ENCODE results near the gene NOSIP.

Gene NOSIP

DNA sequence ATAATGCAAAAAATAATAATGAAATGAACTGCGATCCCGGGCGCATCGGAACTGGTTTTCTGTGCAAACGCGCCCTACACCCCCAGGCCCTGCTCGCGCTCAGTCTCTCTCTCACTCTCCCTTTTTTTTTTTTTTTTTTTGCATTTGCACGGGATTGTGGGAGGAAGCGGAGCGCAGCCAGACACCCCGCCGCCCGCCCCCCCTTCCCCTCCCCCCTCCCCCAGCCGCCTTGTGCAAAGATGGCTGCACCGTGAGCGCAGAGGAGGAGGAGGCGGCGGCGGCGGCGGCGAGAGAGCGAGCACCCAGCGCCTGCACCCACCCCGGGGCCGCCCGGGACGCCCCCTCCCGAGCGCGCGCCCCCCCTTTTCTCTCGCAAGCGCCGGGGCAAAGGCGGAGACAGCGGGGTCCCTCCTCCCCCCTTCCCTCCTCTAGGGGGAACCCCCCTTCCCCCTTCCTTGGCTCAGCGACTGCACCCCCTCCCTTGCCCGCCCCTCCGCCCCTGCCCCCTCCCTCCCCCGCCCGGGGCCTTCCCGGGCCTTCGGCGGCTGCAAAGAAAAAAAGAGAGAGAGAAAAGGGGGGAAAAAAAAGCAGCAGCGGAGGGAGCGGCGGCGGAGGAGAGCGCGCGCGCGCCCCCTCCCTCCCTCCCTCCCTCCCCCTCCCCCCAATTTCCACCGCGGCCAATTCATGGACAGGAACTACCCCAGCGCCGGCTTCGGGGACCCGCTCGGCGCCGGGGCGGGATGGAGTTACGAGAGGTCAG, 10.8 kb upstream of the NOSIP start, which contains the start of gene PRR12:
Gene PRR12 (plus strand): TSS at position 212 of the 760 bp plus-strand sequence. CDS start 473 bp downstream, at position 685.
- TF ChIP-seq TAF1 (IDR thresholded peaks at IDR 0.05; ENCODE audit: borderline replicate concordance, insufficient read depth, low read length) (peak; percentile 61; the same call in 1 of the 2 replicates), POLR2AphosphoS5 (IDR thresholded peaks at IDR 0.05; ENCODE audit: low read depth, low read length) (peak; percentile 34; the same call in 1 of the 2 replicates), SIN3A (IDR thresholded peaks at IDR 0.05; ENCODE audit: borderline replicate concordance, insufficient read depth, low read length) (0 out of 2 replicates have a peak, but pooled peaks have one; percentile 34), FOXP2 (optimal IDR thresholded peaks at IDR 0.05; ENCODE audit: borderline replicate concordance, extremely low read depth, extremely low read length, insufficient read depth) (no peak)
- TF ChIP-seq, protein P1, sequence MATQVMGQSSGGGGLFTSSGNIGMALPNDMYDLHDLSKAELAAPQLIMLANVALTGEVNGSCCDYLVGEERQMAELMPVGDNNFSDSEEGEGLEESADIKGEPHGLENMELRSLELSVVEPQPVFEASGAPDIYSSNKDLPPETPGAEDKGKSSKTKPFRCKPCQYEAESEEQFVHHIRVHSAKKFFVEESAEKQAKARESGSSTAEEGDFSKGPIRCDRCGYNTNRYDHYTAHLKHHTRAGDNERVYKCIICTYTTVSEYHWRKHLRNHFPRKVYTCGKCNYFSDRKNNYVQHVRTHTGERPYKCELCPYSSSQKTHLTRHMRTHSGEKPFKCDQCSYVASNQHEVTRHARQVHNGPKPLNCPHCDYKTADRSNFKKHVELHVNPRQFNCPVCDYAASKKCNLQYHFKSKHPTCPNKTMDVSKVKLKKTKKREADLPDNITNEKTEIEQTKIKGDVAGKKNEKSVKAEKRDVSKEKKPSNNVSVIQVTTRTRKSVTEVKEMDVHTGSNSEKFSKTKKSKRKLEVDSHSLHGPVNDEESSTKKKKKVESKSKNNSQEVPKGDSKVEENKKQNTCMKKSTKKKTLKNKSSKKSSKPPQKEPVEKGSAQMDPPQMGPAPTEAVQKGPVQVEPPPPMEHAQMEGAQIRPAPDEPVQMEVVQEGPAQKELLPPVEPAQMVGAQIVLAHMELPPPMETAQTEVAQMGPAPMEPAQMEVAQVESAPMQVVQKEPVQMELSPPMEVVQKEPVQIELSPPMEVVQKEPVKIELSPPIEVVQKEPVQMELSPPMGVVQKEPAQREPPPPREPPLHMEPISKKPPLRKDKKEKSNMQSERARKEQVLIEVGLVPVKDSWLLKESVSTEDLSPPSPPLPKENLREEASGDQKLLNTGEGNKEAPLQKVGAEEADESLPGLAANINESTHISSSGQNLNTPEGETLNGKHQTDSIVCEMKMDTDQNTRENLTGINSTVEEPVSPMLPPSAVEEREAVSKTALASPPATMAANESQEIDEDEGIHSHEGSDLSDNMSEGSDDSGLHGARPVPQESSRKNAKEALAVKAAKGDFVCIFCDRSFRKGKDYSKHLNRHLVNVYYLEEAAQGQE (IDR thresholded peaks at IDR 0.05; ENCODE audit: insufficient read depth in 1 of 2, low read depth in 2 of 2, low read length in 2 of 2): peak in 1 of 2 experiments; percentile 30; a peak in 1 of 4 replicates

DNA sequence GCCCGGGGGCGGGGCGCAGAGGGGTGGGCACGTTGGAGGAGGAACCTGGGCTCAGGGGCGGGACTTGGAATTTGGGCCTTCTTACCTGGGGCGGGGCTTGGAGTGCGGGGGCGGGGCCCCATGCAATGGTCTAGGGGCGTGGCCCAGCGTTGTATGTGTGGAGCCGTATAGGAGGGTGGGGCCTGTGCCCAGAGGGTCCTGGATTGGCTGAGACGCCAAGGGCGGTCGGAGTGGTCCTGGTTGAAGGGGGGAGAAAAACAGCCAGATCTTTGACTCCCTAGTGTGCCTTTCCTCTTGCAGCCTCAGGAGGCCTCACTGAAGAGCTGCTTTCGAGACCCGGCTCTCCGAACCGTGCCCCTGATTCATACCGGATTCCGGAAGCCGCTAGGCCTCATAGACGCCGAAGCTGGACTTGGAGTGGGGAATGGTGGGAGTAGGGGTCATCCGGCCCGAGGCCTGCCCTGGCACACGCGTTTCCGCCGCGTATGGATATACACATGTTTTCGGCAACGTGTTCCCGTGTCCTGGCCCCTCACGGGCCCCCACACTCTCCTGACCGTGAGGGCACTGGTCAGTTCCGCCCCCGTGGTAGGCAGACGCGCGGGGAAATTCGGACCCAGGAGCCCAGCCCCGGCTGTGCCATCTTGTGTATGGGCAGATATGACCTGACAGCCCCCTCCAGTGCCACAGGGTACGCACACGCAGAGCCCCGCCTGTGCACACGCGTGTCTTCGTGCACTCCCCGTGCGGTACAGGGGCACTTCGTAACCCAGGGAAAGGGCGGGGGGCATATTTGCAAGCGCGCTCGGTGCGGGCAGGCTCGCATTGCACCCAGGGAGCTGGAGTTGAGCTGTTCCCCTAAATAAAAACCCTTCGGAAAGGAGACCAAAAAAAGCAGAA, 10.0 kb upstream of the NOSIP start:
- TF ChIP-seq POLR2AphosphoS5 (IDR thresholded peaks at IDR 0.05; ENCODE audit: low read depth, low read length) (peak; percentile 97), TAF1 (IDR thresholded peaks at IDR 0.05; ENCODE audit: borderline replicate concordance, insufficient read depth, low read length) (peak; percentile 94), FOXP2 (optimal IDR thresholded peaks at IDR 0.05; ENCODE audit: borderline replicate concordance, extremely low read depth, extremely low read length, insufficient read depth) (peak; percentile 11), SIN3A (IDR thresholded peaks at IDR 0.05; ENCODE audit: borderline replicate concordance, insufficient read depth, low read length) (no peak)
- TF ChIP-seq, protein P1 (IDR thresholded peaks at IDR 0.05; ENCODE audit: insufficient read depth in 1 of 2, low read depth in 2 of 2, low read length in 2 of 2): no peak

- TF ChIP-seq SIN3A (IDR thresholded peaks at IDR 0.05; ENCODE audit: borderline replicate concordance, insufficient read depth, low read length) (no peak), TAF1 (IDR thresholded peaks at IDR 0.05; ENCODE audit: borderline replicate concordance, insufficient read depth, low read length) (no peak), POLR2AphosphoS5 (IDR thresholded peaks at IDR 0.05; ENCODE audit: low read depth, low read length) (no peak), FOXP2 (optimal IDR thresholded peaks at IDR 0.05; ENCODE audit: borderline replicate concordance, extremely low read depth, extremely low read length, insufficient read depth) (no peak)
- TF ChIP-seq, protein P1 (IDR thresholded peaks at IDR 0.05; ENCODE audit: insufficient read depth in 1 of 2, low read depth in 2 of 2, low read length in 2 of 2): no peak
Observed at GRCh38 chr19:49589502-49589905, 9.1 kb upstream of the NOSIP start.

DNA sequence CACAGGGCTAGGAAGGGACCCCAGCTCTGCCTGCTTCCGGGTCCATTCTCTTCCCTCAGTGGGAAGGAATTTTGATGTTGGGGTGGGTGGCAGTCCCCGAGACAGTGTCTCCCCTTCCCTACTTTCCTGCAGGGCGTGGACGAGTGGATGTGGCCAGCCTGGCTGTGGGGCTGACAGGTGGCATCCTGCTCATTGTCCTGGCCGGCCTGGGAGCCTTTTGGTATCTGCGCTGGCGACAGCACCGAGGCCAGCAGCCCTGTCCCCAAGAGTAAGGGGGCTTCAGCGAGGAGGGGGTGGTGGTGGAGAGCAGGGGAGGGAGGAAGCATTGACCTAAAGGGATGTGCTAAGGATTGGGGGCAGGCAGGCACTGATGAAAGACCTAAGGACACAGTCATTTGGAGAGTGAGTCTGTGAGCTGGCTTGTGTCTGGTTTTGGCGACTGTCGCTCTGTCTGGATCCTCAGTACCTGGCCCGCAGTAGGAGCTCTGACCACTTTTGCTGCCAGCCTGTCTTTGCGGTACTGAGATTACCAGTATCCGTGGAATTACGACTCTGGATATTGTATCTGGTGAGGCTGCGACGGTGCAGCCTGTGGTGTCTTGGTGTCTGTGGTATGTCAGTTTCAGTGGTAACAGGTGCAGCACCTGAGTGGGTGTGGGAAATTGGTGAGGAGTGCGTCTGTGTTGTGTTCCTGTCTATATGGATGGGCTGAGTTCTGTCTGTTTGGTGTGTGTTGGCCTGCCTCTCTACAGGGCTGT, 8.2 kb upstream of the NOSIP start:
- no peak for TF ChIP-seq FOXP2 (optimal IDR thresholded peaks at IDR 0.05; ENCODE audit: borderline replicate concordance, extremely low read depth, extremely low read length, insufficient read depth)
- no peak for TF ChIP-seq SIN3A (IDR thresholded peaks at IDR 0.05; ENCODE audit: borderline replicate concordance, insufficient read depth, low read length)
- TF ChIP-seq POLR2AphosphoS5 (IDR thresholded peaks at IDR 0.05; ENCODE audit: low read depth, low read length): no peak
- no peak for TF ChIP-seq TAF1 (IDR thresholded peaks at IDR 0.05; ENCODE audit: borderline replicate concordance, insufficient read depth, low read length)
- TF ChIP-seq, protein P1 (IDR thresholded peaks at IDR 0.05; ENCODE audit: insufficient read depth in 1 of 2, low read depth in 2 of 2, low read length in 2 of 2): no peak
